Transverse colon (tissue), 4 donors: ENCODE data around the gene FCRL6. TPM values are rescaled to one million over a fixed set of nuclear protein-coding genes. Genes with fewer than 3 reads are reported as not detected.

Experiments used
- DNase-seq: peaks from one replicate; pipeline ENCODE4 v3.0.0-alpha.2; 2019
- H3K27ac ChIP-seq, 4 donors: fragments of 200-600 bp; sonication (generic); 2 replicates each; pipeline ENCODE4 v1.5.1; 2016 to 2018; ENCODE audit warnings: inconsistent platforms in 4 of 4
- H3K27me3 ChIP-seq: fragments of 200-600 bp; sonication (generic); 2 replicates; pipeline ENCODE4 v1.5.1; 2017; ENCODE audit warnings: inconsistent platforms
- H3K36me3 ChIP-seq, 4 donors: fragments of 200-600 bp; sonication (generic); 2 replicates each; pipeline ENCODE4 v1.5.1; 2017 to 2019; ENCODE audit warnings: inconsistent platforms in 4 of 4
- H3K4me1 ChIP-seq, 4 donors: fragments of 200-600 bp; sonication (generic); 2 replicates each; pipeline ENCODE4 v1.5.1; 2017 to 2020; ENCODE audit warnings: inconsistent platforms in 4 of 4
- H3K4me3 ChIP-seq, 4 donors: fragments of 200-600 bp; sonication (generic); 1 replicate in 1 of 4; 2 replicates in 3 of 4; pipeline versions ENCODE4 v1.5.1 to v1.6.1; 2017 to 2019; ENCODE audit warnings: inconsistent platforms in 4 of 4
- H3K9me3 ChIP-seq, 2 donors: fragments of 200-600 bp; sonication (generic); 2 replicates each; pipeline ENCODE4 v1.5.1; 2017 to 2019; ENCODE audit warnings: inconsistent platforms in 2 of 2
- CTCF ChIP-seq, 5 experiments: fragments of 200-600 bp in 3 of 5; fragments of 450-650 bp in 2 of 5; sonication (generic) in 3 of 5; IDR thresholded peaks; 1 replicate in 2 of 5; 2 replicates in 3 of 5; pipeline ENCODE4 v1.5.1; 2016 to 2017; ENCODE audit warnings: antibody characterized with exemption in 5 of 5, inconsistent platforms in 3 of 5, mild to moderate bottlenecking in 2 of 5, moderate library complexity in 1 of 5
- EP300 ChIP-seq: sonication (generic); formaldehyde crosslinking; IDR thresholded peaks from one replicate; pipeline ENCODE4 v1.6.1; 2017; ENCODE audit warnings: antibody characterized with exemption, low read depth
- POLR2A ChIP-seq: fragments of 450-650 bp; IDR thresholded peaks from one replicate; pipeline ENCODE4 v1.6.1; 2016; ENCODE audit warnings: antibody characterized with exemption, mild to moderate bottlenecking, moderate library complexity
- POLR2AphosphoS5 ChIP-seq, 3 donors: sonication (generic); formaldehyde crosslinking; IDR thresholded peaks; one replicate each; pipeline ENCODE4 v1.6.1; 2016; ENCODE audit warnings: antibody characterized with exemption in 3 of 3
- WGBS, 2 donors: methylation state at CpG; one replicate each; pipeline ENCODE4 v1.1.5; 2018; ENCODE audit warnings: low coverage in 1 of 2; 5-methylcytosine and 5-hydroxymethylcytosine counted together
- in situ Hi-C, 4 donors: fragments of 200-750 bp; cut with MboI; loops; one replicate each; pipeline versions ENCODE4 v1.15.0 to v1.15.1; 2017; ENCODE audit warnings: low sequenced_read_pairs in 3 of 4, low pct_ligation_motif_present in 1 of 4, low pct_unique_long_range_greater_than_20kb in 1 of 4
- intact Hi-C: fragments of 100-400 bp; cut with DNase I; formaldehyde crosslinking; loops from one replicate; pipeline ENCODE4 v1.15.1; 2023; ENCODE audit warnings: low total_unique reads
- total RNA-seq, 4 donors: library from RNA; depleted of rRNA; stranded (reverse); fragments of >200 nt; gene quantifications; one replicate each; pipeline ENCODE4 v1.1.0, GENCODE V29; 2016

The FCRL6 gene
- total RNA-seq, 4 donors from 2014 or later: 0.55 to 1.4 TPM; not detected in 2

GRCh38 chr1:159783724-159784123 lies 18.4 kb upstream of the FCRL6 start:
- in situ Hi-C loops (loop anchor here in 3 of 4 donors (10.0 to 25.0 kb wide), 2 partner anchors 111 to 229 kb away; no protein-coding TSS in a partner anchor), intact Hi-C loops (no loop called here)
- Histone ChIP-seq H3K27ac (no peak overlapping the region), H3K4me1 (peaks cover 0 to 15% (median 2%) of the 10 kb centered on the region in 4 donors), H3K27me3 (no peaks in the 10 kb centered on the region), H3K9me3 (no peaks in the 10 kb centered on the region), H3K4me3 (no peak overlapping the region), H3K36me3 (no peaks in the 10 kb centered on the region)
- 85% methylated on average over 1 of the region's 1 CpG; no CpG with 5 or more reads in 1 of the 2 donors for WGBS, 2 donors
- TF ChIP-seq EP300 (no peak), POLR2AphosphoS5 (IDR thresholded peaks at IDR 0.05) (no peak), CTCF (IDR thresholded peaks at IDR 0.05) (no peak), POLR2A (no peak)
- no peak for DNase-seq

- no peaks in the 10 kb centered on the region for H3K36me3 ChIP-seq
- no peak for DNase-seq
- TF ChIP-seq CTCF (IDR thresholded peaks at IDR 0.05): no peak
- TF ChIP-seq POLR2AphosphoS5 (IDR thresholded peaks at IDR 0.05): no peak
- TF ChIP-seq EP300: no peak
- TF ChIP-seq POLR2A: no peak
- in situ Hi-C loops (loop anchor here in 3 of 4 donors (10.0 to 25.0 kb wide), 2 partner anchors 108 to 226 kb away; no protein-coding TSS in a partner anchor), intact Hi-C loops (no loop called here)
- 52 to 54% methylated on average over 3 of the region's 3 CpGs for WGBS, 2 donors
- H3K27me3 ChIP-seq: no peaks in the 10 kb centered on the region
- H3K4me1 ChIP-seq: peaks cover 0 to 7% (median 0%) of the 10 kb centered on the region in 4 donors
- no peak overlapping the region for H3K4me3 ChIP-seq
- no peak overlapping the region for H3K27ac ChIP-seq
- no peaks in the 10 kb centered on the region for H3K9me3 ChIP-seq
These were observed 15.7 kb upstream of the FCRL6 start for GRCh38 chr1:159786465-159786864.

GRCh38 chr1:159786966-159787365 lies 15.2 kb upstream of the FCRL6 start:
- H3K9me3 ChIP-seq: no peaks in the 10 kb centered on the region
- H3K4me3 ChIP-seq: no peak overlapping the region
- peaks cover 3% of the 10 kb centered on the region for H3K27me3 ChIP-seq
- H3K27ac ChIP-seq: no peak overlapping the region
- intact Hi-C loops: no loop called here
- no peaks in the 10 kb centered on the region for H3K36me3 ChIP-seq
- no peak for TF ChIP-seq POLR2AphosphoS5 (IDR thresholded peaks at IDR 0.05)
- no peak for TF ChIP-seq POLR2A
- TF ChIP-seq CTCF (IDR thresholded peaks at IDR 0.05): no peak
- TF ChIP-seq EP300: no peak
- in situ Hi-C loops: loop anchor here in 3 of 4 donors (10.0 to 25.0 kb wide), 2 partner anchors 108 to 225 kb away; no protein-coding TSS in a partner anchor
- peaks cover 0 to 2% (median 0%) of the 10 kb centered on the region in 4 donors for H3K4me1 ChIP-seq
- 61 to 73% methylated on average over 2 to 3 of the region's 3 CpGs for WGBS, 2 donors
- DNase-seq: no peak

GRCh38 chr1:159790237-159790917 lies 11.8 kb upstream of the FCRL6 start:
- Histone ChIP-seq H3K4me1 (no peaks in the 10 kb centered on the region), H3K27me3 (peaks cover 6% of the 10 kb centered on the region), H3K9me3 (no peaks in the 10 kb centered on the region), H3K27ac (no peak overlapping the region), H3K36me3 (no peaks in the 10 kb centered on the region), H3K4me3 (no peak overlapping the region)
- no peak for DNase-seq
- in situ Hi-C loops: loop anchor here (5.0 to 25.0 kb wide), 3 partner anchors 97 to 222 kb away; no protein-coding TSS in a partner anchor
- 0 to 11% methylated on average over 1 to 2 of the region's 2 CpGs for WGBS, 2 donors
- TF ChIP-seq POLR2A (no peak), CTCF (IDR thresholded peaks at IDR 0.05) (peak; percentile 47 to 56 (median 50))
- intact Hi-C loops: no loop called here
